ENCODE results near the gene STMND1. TPM values are rescaled to one million over a fixed set of nuclear protein-coding genes. Genes with fewer than 3 reads are reported as not detected.

STMND1 gene
- total RNA-seq, 1 experiment from 2014 or later: not detected

DNA sequence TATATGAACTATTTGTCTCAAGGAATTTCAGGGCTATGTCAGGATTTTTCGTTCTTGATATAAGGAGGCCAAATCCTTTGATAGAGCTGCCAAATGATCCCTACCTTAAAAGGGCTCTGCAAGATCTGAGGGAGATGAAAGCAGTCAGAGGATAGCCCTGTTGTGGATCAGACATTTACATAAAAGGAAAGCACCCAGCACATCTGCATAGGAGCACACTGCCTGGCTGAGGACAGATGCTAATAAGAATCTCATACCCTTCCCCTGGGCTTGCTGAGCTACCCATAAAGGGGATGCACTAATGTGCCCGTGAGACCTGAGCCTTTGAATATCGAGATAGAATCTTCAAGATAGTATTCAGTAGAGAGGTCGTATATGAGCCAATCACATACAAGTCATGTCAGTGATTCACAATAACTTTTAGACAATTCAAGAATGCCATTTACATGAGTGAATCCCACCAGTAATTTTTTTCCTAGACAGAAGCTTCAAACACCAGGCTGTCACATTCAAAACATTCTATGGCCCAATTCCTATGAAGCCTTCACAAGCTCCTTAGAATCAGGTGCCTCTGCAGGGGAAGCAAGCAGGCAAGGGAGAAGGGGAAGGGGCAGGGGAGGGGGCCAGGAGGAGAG, 71.1 kb downstream of the STMND1 start:
- Histone ChIP-seq H3K9ac (ENCODE audit: extremely low read depth, insufficient read length, low read length) (no peak overlapping the region), H3K27me3 (ENCODE audit: insufficient read depth, low read length) (no peaks in the 10 kb centered on the region), H3K23ac (ENCODE audit: insufficient read length, low read depth, low read length) (no peak overlapping the region), H3K4ac (ENCODE audit: low read depth, low read length) (no peak overlapping the region), H4K91ac (ENCODE audit: insufficient read length, low read depth, low read length) (no peak overlapping the region), H3K23me2 (ENCODE audit: insufficient read length, low read depth, low read length, poor library complexity, severe bottlenecking) (no peaks in the 10 kb centered on the region), H2BK12ac (ENCODE audit: insufficient read length, low read depth, low read length) (no peak overlapping the region), H4K20me1 (ENCODE audit: control insufficient read depth, insufficient read depth, insufficient read length) (no peaks in the 10 kb centered on the region), H4K5ac (ENCODE audit: insufficient read length, low read depth, low read length) (no peak overlapping the region), H4K8ac (replicated peaks; ENCODE audit: insufficient read length, low read depth, low read length) (no peak overlapping the region), H3K56ac (ENCODE audit: insufficient read length, low read depth, low read length) (no peak overlapping the region), H3K79me2 (ENCODE audit: insufficient read depth, low read length) (no peaks in the 10 kb centered on the region), H2BK120ac (ENCODE audit: low read depth, low read length, poor library complexity, severe bottlenecking) (no peak overlapping the region), H3K79me1 (ENCODE audit: insufficient read depth, low read depth, low read length, poor library complexity, severe bottlenecking) (no peaks in the 10 kb centered on the region), H3K4me1 (ENCODE audit: insufficient read depth, low read length) (no peaks in the 10 kb centered on the region), H3K27ac (ENCODE audit: insufficient read length, low read depth, low read length) (no peak overlapping the region), H2AFZ (ENCODE audit: low read length) (no peak overlapping the region), H2BK5ac (ENCODE audit: insufficient read length, low read length) (no peak overlapping the region), H2BK15ac (ENCODE audit: low read depth, low read length) (no peak overlapping the region), H3K9me3 (ENCODE audit: control insufficient read depth, low read depth, low read length) (no peaks in the 10 kb centered on the region), H2AK5ac (ENCODE audit: insufficient read length, low read length) (no peak overlapping the region), H3K14ac (ENCODE audit: insufficient read depth, low read length) (no peak overlapping the region), H3T11ph (ENCODE audit: low read length) (no peak overlapping the region), H2BK20ac (ENCODE audit: low read depth, low read length, poor library complexity, severe bottlenecking) (no peak overlapping the region), H3K4me2 (ENCODE audit: insufficient read depth, insufficient read length, low read length) (no peak overlapping the region), H3K18ac (ENCODE audit: insufficient read length, low read depth, low read length) (no peak overlapping the region)
- no peak overlapping the region for H3K4me3 Mint-ChIP-seq
- no peaks in the 10 kb centered on the region; a peak in 1 of 7 replicates for H3K36me3 Mint-ChIP-seq (ENCODE audit: insufficient read depth in 1 of 3, low read depth in 3 of 3)
- no CpG with 5 or more reads among the region's 4 CpGs for WGBS (ENCODE audit: extremely low coverage, insufficient read length, low lambda C conversion rate)
- peaks cover 7 to 9% of the 10 kb centered on the region in 2 experiments for H3K4me1 Mint-ChIP-seq
- DNase-seq: no peak
- no peak overlapping the region for H3K27ac Mint-ChIP-seq
- peaks cover 5% of the 10 kb centered on the region for H3K27me3 Mint-ChIP-seq (ENCODE audit: low read depth)
- TF ChIP-seq, protein P1, sequence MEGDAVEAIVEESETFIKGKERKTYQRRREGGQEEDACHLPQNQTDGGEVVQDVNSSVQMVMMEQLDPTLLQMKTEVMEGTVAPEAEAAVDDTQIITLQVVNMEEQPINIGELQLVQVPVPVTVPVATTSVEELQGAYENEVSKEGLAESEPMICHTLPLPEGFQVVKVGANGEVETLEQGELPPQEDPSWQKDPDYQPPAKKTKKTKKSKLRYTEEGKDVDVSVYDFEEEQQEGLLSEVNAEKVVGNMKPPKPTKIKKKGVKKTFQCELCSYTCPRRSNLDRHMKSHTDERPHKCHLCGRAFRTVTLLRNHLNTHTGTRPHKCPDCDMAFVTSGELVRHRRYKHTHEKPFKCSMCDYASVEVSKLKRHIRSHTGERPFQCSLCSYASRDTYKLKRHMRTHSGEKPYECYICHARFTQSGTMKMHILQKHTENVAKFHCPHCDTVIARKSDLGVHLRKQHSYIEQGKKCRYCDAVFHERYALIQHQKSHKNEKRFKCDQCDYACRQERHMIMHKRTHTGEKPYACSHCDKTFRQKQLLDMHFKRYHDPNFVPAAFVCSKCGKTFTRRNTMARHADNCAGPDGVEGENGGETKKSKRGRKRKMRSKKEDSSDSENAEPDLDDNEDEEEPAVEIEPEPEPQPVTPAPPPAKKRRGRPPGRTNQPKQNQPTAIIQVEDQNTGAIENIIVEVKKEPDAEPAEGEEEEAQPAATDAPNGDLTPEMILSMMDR (conservative IDR thresholded peaks at IDR 0.05): no peak
- H3K9me3 Mint-ChIP-seq: peaks cover 0 to 2% of the 10 kb centered on the region in 2 experiments; a peak in 2 of 5 replicates
